Vagina (tissue), 2 donors: ENCODE results near the gene HOXB3. TPM values are rescaled to one million over a fixed set of nuclear protein-coding genes. Genes with fewer than 3 reads are reported as not detected.

ENCODE experiments used
- DNase-seq, 2 donors: peaks; one replicate each; pipeline ENCODE4 v3.0.0-alpha.2; 2017; ENCODE audit errors: extremely low spot score in 2 of 2
- H3K27ac ChIP-seq: fragments of 200-600 bp; sonication (generic); one replicate; pipeline ENCODE4 v1.5.1; 2019
- H3K27me3 ChIP-seq: fragments of 200-600 bp; sonication (generic); one replicate; pipeline ENCODE4 v1.5.1; 2019
- H3K36me3 ChIP-seq, 2 donors: fragments of 200-600 bp; sonication (generic); one replicate each; pipeline ENCODE4 v1.5.1; 2017 to 2019
- H3K4me1 ChIP-seq: fragments of 200-600 bp; sonication (generic); one replicate; pipeline ENCODE4 v1.5.1; 2019
- H3K4me3 ChIP-seq, 2 donors: fragments of 200-600 bp; sonication (generic); 1 replicate in 1 of 2; 2 replicates in 1 of 2; pipeline ENCODE4 v1.5.1; 2016 to 2019
- H3K9me3 ChIP-seq: fragments of 200-600 bp; sonication (generic); one replicate; pipeline ENCODE4 v1.5.1; 2019
- POLR2A ChIP-seq, 2 donors: fragments of 450-650 bp; IDR thresholded peaks; one replicate each; pipeline ENCODE4 v1.6.1; 2017; ENCODE audit warnings: antibody characterized with exemption in 2 of 2, mild to moderate bottlenecking in 2 of 2, moderate library complexity in 2 of 2
- POLR2AphosphoS5 ChIP-seq, 2 donors: sonication (generic); formaldehyde crosslinking; IDR thresholded peaks; one replicate each; pipeline ENCODE4 v1.9.0; 2017; ENCODE audit warnings: antibody characterized with exemption in 2 of 2, mild to moderate bottlenecking in 2 of 2, low read depth in 1 of 2; ENCODE audit not compliant: insufficient read depth in 1 of 2
- intact Hi-C: fragments of 100-400 bp; cut with DNase I; formaldehyde crosslinking; loops from one replicate; pipeline ENCODE4 v1.15.1; 2023
- total RNA-seq: library from RNA; depleted of rRNA; stranded (reverse); fragments of >200 nt; gene quantifications from one replicate; pipeline ENCODE4 v1.2.3, GENCODE V29; 2016
- TF ChIP-seq, protein P1 (sequence below), 3 experiments: fragments of 450-650 bp in 2 of 3; fragments of 200-600 bp in 1 of 3; sonication (generic) in 1 of 3; IDR thresholded peaks; one replicate each; pipeline ENCODE4 v1.5.1; 2017 to 2019; ENCODE audit warnings: antibody characterized with exemption in 3 of 3, mild to moderate bottlenecking in 2 of 3, moderate library complexity in 2 of 3

The HOXB3 gene
- total RNA-seq, 1 donor from 2014 or later: 17.7 TPM

DNA sequence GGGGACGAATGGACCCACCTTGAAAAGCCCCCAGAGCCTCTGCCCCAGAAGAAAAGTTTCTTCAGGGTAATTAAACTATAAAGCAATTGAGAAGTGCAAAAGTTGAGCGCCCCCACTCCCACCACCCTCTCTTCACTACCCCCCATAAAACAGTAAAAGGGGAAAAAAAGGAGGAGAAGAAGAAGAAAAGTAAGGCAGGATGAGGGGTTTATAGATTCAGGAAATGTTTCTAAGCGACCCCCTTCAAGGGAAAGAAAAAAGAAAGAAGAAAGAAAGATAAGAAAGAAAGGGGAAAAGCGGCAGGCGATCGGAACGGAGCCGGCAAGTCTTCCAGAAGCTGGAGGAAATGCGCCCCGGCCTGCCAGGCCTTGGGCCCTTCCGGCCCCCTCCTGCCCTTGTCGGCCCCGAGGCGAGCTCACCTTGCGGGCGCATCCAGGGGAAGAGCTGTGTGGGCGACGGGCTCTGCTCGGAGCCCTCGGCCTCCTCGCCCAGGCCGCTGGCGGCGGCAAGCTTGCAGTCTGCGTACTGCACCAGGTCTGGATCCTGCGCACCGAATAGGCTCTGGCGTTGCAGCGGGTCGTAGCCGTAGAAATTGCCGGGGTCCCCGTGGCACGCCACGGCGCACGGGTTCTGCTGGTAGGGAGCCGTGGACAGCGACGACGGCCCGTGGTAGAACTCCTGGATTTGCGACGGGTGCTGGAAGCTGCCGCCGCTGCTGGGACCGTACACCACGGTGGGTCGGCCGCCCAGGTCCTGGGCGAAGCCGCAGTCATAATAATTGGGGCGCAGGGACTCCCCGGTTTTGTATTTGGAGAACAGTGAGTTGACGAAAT is 24.0 kb upstream of the HOXB3 start:
- peak overlapping the region; percentile 36 to 60 for H3K4me3 ChIP-seq
- intact Hi-C loops: no loop called here
- TF ChIP-seq POLR2A (IDR thresholded peaks at IDR 0.05) (no peak), POLR2AphosphoS5 (IDR thresholded peaks at IDR 0.05; ENCODE audit: insufficient read depth in 1 of 2, low read depth in 1 of 2) (peak in 1 of 2 donors; percentile 21)
- TF ChIP-seq, protein P1, sequence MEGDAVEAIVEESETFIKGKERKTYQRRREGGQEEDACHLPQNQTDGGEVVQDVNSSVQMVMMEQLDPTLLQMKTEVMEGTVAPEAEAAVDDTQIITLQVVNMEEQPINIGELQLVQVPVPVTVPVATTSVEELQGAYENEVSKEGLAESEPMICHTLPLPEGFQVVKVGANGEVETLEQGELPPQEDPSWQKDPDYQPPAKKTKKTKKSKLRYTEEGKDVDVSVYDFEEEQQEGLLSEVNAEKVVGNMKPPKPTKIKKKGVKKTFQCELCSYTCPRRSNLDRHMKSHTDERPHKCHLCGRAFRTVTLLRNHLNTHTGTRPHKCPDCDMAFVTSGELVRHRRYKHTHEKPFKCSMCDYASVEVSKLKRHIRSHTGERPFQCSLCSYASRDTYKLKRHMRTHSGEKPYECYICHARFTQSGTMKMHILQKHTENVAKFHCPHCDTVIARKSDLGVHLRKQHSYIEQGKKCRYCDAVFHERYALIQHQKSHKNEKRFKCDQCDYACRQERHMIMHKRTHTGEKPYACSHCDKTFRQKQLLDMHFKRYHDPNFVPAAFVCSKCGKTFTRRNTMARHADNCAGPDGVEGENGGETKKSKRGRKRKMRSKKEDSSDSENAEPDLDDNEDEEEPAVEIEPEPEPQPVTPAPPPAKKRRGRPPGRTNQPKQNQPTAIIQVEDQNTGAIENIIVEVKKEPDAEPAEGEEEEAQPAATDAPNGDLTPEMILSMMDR (IDR thresholded peaks at IDR 0.05): no peak
- H3K27ac ChIP-seq: peak overlapping the region; percentile 37
- peaks cover 18% of the 10 kb centered on the region for H3K27me3 ChIP-seq
- H3K36me3 ChIP-seq: no peaks in the 10 kb centered on the region
- peaks cover 37% of the 10 kb centered on the region for H3K4me1 ChIP-seq
- DNase-seq: no peak
- no peaks in the 10 kb centered on the region for H3K9me3 ChIP-seq

DNA sequence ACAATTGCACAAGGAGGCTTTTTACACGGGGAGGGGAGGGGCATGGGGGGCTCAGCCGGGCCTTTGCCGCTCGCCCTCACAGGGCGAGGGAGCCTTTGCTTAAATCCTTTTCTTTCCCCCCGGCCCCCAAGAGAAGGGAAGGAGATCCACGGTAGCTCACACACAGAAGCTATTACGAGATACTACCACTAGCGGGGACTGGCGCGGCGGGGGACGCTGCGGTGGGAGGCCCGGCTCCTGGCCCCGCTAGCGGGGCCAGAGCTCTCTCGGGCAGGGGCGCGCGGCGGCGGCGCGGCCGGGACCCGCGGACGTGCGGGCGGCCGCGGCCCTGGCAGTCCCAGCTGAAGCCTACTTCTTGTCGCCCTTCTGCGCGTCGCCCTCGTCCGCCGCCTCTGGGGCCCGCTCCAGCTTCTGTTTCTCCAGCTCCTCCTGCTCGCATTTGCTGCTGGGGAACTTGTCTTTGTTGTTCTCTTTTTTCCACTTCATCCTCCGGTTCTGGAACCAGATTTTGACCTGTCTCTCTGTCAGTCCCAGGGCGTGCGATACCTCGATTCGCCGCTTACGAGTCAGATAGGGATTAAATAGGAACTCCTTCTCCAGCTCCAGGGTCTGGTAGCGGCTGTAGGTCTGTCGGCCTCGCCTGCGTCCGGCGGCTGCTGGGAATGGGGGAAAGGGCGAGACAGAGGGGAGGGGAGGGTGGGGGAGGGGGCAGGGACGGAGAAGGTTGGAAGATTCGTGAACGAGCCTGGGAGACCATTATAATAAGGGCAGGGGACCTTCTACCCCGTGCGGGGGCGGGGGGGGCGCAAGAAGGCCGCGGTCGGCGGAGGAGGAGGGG is 23.0 kb upstream of the HOXB3 start:
- intact Hi-C loops: no loop called here
- no peak for DNase-seq
- Histone ChIP-seq H3K27ac (peak overlapping the region; percentile 49), H3K9me3 (no peaks in the 10 kb centered on the region), H3K4me3 (peak overlapping the region; percentile 42 to 60), H3K27me3 (peaks cover 18% of the 10 kb centered on the region), H3K4me1 (peaks cover 34% of the 10 kb centered on the region), H3K36me3 (no peaks in the 10 kb centered on the region)
- TF ChIP-seq, protein P1 (IDR thresholded peaks at IDR 0.05): no peak
- TF ChIP-seq POLR2A (IDR thresholded peaks at IDR 0.05) (no peak), POLR2AphosphoS5 (IDR thresholded peaks at IDR 0.05; ENCODE audit: insufficient read depth in 1 of 2, low read depth in 1 of 2) (no peak)

- Histone ChIP-seq H3K4me3 (peak overlapping the region; percentile 42 to 60), H3K27me3 (peaks cover 18% of the 10 kb centered on the region), H3K36me3 (no peaks in the 10 kb centered on the region), H3K9me3 (no peaks in the 10 kb centered on the region), H3K27ac (peak overlapping the region; percentile 49), H3K4me1 (peaks cover 28% of the 10 kb centered on the region)
- no peak for DNase-seq
- TF ChIP-seq POLR2A (IDR thresholded peaks at IDR 0.05) (no peak), POLR2AphosphoS5 (IDR thresholded peaks at IDR 0.05; ENCODE audit: insufficient read depth in 1 of 2, low read depth in 1 of 2) (no peak)
- intact Hi-C loops: no loop called here
Measured at GRCh38 chr17:48612456-48612853, 22.4 kb upstream of the HOXB3 start.

- no peak for DNase-seq
- TF ChIP-seq, protein P1 (IDR thresholded peaks at IDR 0.05): no peak
- TF ChIP-seq POLR2A (IDR thresholded peaks at IDR 0.05) (no peak), POLR2AphosphoS5 (IDR thresholded peaks at IDR 0.05; ENCODE audit: insufficient read depth in 1 of 2, low read depth in 1 of 2) (no peak)
- intact Hi-C loops: no loop called here
- Histone ChIP-seq H3K27me3 (peaks cover 18% of the 10 kb centered on the region), H3K36me3 (no peaks in the 10 kb centered on the region), H3K4me3 (peak overlapping the region; percentile 42 to 60), H3K9me3 (no peaks in the 10 kb centered on the region), H3K27ac (peak overlapping the region; percentile 49), H3K4me1 (peaks cover 28% of the 10 kb centered on the region)
Measured at GRCh38 chr17:48611681-48612455, 21.8 kb upstream of the HOXB3 start.

DNA sequence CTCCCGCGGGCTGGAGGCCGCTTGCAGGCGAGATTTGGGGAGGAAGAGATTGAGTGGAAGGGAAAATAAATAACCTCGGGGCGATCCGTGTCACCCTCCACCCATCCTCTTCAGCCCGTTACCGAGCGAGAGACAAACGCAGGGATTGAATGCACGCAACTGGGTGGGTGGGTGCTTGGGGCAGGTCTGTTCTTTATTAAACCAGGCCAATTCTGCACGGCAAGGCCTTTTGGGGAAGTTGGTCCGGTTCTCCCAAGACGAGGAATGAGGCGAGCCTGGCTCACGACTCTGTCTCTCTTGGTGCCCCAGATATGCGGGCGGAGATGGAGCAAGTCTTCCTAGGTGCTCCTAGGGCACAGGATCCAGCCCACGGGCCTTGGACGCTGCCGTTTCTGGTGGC is 21.2 kb upstream of the HOXB3 start:
- H3K4me1 ChIP-seq: peaks cover 28% of the 10 kb centered on the region
- peak overlapping the region; percentile 49 for H3K27ac ChIP-seq
- intact Hi-C loops: no loop called here
- peak overlapping the region; percentile 42 to 60 for H3K4me3 ChIP-seq
- TF ChIP-seq, protein P1 (IDR thresholded peaks at IDR 0.05): no peak
- TF ChIP-seq POLR2A (IDR thresholded peaks at IDR 0.05) (no peak), POLR2AphosphoS5 (IDR thresholded peaks at IDR 0.05; ENCODE audit: insufficient read depth in 1 of 2, low read depth in 1 of 2) (no peak)
- H3K9me3 ChIP-seq: no peaks in the 10 kb centered on the region
- H3K27me3 ChIP-seq: peaks cover 18% of the 10 kb centered on the region
- no peak for DNase-seq
- H3K36me3 ChIP-seq: no peaks in the 10 kb centered on the region
